Middle frontal gyrus (tissue), 1 donor: ENCODE data around the gene CCL20.

Experiments
- DNase-seq: peaks from one replicate; pipeline ENCODE4 v3.0.0-alpha.2; 2015; ENCODE audit warnings: low spot score; ENCODE audit errors: extremely low spot score

CCL20 gene

DNA sequence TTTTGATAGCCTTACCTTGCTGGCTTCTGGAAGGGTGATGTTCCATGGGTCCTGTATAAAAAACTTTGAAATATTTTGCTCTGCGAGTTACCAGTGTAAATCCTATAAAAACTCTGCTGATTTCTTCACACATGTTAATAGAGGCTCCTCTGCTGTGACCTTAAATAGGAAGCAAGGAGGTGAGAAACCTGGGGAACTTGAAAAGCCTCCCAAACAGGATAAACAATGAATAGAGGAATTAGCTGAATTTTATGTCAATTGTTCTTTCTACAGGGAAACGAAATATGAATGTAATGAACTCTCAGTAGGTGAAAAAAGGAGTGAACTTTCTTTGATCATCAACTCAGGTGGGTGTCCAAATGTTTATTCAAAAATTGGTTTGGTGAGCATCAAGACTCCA lies 10.8 kb upstream of the CCL20 start:
- no peak for DNase-seq

DNA sequence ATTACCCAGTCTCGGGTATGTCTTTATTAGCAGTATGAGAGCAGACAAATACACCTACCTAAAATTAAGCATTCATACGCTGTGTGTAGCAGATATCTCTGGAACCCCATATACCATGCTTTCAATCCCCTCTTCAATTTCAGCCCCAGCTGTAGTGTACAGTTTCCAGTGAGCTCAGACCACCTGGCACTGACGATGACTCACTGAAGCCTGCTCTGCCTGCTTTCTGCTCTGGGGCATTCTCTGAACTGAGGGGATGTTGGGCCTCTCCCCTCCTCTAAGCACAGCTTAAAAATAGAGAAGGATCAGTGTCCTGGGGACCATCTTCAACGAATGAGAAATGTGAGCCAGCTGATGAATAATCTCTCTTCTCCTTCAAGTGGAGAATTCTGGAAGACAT lies 8.7 kb upstream of the CCL20 start:
- no peak for DNase-seq

DNA sequence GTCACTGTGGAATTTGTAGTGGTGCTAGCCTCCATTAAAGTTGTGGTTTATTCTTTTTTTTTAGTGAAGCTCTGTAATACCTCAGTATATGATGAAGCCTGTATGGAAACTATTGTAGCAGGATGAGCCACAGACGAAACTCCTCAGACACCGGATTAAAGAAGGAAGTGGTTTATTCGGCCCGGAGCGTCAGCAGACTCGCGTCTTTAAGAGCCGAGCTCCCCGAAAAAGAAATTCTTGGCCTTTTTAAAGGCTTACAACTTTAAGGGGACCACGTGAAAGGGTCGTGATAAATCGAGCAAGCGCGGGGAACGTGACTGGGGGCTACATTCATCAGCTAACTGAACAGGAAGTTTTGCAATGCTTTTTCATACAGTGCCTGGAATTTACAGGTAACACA lies 8.1 kb upstream of the CCL20 start:
- DNase-seq = no peak

DNA sequence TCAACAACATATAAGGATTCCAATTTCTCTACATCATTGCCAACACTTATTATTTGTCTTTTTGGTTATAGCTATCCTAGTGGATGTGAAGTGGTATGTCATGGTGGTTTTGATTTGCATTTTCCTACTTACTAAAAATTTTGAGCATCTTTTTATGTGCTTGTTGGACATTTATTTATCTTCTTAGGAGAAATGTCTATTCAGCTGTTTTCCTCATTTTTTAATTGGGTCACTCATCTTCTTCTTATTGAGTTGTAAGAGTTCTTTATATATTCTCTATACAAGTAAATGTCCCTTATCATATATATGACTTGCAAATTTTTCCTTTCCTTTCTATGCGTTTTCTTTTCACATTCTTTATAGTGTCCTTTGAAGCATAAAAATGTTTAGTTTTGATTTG lies 4.7 kb upstream of the CCL20 start:
- no peak for DNase-seq

DNA sequence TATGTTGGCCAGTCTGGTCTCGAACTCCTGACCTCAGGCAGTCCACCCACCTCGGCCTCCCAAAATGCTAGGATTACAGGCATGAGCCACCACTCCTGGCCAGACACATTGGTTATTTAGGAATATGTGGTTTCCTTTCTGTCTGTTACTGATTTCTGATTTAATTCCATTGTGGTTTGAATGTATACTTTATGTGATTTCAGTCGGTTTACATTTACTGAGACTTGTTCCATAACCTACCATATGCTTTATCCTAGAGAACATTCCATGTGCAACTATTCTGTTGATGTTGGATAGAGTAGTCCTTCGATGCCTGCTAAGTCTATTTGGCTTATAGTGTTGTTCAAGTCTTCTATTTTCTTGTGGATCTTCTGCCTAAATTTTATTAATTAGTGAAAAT lies 1.6 kb upstream of the CCL20 start:
- DNase-seq = no peak

DNA sequence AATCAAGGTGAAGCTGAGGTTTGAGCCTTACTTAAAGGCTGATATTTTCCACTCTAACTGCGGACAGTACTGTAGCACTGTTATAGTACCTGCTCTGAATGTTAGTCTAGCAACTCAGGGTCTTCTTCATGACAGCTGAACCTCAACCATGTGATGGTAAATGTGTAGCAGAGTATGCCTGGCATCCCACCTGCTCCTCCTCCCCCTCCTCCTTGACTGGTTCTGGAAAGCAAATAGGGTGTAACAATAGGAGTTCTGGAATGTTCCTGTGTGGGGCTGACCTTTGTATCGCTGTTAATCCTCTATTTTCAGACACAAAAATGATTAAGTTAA lies 447 bp upstream of the CCL20 start:
- DNase-seq = no peak

DNA sequence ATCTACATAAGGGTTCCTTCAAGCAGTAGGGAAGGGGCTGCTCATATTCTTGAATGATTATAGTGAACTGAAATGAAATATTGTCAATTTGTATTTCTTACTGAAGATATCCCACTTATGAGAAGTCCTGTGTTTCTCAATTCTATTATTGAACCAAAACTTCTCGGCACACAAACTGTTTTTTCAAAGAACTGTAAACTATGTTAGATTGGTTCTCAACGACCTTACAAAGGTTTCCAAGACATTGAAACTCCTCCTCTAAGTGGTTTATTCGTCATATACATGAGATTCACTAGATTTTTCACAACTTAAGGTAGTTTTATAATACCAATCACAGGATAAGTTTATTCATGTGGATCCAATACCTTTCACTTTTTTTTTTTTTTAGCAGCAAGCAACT lies 1.4 kb downstream of the CCL20 start:
- no peak for DNase-seq

DNA sequence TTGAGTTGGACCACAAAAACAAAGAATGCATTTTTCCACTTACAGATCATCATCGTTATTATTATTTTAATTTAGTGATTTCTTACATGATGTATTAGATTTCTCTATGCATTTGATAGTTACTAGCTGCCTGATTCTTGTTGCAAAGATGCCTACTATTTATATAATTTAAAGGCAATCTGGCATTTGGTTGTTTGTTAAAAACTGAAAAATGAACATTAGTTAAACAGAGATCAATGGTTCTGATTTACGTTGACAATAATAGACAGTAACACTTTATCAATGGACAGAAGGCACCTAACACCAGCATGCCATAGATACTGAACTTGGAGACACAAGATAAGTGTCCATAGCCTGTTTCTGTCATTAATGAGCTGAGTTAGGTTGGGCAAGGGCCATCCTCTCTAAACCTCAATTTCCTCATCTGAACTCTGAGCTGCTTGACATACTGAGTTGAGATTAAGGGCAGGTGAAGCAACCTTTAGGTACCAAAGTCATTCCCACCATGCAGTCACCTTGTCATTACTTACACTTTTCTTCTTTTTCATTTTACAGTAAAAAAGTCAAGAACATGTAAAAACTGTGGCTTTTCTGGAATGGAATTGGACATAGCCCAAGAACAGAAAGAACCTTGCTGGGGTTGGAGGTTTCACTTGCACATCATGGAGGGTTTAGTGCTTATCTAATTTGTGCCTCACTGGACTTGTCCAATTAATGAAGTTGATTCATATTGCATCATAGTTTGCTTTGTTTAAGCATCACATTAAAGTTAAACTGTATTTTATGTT lies 3.1 kb downstream of the CCL20 start:
- DNase-seq = no peak

DNA sequence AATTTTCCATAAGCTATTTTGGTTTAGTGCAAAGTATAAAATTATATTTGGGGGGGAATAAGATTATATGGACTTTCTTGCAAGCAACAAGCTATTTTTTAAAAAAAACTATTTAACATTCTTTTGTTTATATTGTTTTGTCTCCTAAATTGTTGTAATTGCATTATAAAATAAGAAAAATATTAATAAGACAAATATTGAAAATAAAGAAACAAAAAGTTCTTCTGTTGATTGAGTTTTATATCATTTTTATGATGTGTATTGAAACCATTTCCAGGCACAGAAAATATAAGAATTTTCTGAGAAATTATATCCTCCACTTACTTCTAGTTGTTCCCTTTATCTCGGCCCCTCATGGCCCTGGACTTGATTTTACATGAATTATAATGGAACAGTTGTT lies 3.7 kb downstream of the CCL20 start:
- DNase-seq = no peak

DNA sequence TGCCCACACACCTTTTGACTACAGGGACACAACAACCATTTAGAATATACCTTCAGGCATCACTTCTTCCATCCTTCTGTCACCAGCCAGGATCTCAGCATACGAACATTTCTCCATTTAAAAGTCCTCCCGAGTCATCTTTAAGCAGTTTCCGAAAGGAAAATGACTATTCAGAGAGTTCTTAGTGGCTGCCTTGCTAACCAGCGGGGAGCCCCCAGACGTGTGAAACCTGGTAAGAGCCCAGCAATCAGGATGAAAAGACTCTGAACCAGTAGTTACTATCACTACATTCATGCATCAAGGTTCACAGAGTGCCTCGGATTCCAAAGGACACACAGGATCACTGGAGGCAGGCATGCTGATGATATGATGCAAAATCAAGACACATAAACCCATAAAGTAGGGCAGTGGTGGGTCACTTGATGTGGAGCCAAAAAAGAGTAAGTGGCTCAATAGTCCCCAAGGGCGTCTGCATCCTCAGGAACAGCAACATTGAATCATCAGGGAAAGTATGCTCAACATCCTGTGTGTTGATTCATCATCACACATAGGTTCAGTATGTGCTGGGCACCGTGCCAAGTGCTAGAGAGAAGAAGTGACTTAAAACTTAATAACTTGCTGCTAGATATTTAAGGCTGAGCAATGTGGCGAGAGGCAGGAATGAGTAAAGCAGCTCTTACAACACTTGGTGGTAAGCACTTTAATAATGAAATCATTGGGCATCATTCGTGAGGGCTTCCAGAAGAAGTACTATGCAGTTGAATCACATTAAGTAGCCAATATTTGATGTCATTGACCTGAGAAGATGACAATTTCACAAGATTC lies 4.4 kb downstream of the CCL20 start:
- DNase-seq = peak; percentile 24

DNA sequence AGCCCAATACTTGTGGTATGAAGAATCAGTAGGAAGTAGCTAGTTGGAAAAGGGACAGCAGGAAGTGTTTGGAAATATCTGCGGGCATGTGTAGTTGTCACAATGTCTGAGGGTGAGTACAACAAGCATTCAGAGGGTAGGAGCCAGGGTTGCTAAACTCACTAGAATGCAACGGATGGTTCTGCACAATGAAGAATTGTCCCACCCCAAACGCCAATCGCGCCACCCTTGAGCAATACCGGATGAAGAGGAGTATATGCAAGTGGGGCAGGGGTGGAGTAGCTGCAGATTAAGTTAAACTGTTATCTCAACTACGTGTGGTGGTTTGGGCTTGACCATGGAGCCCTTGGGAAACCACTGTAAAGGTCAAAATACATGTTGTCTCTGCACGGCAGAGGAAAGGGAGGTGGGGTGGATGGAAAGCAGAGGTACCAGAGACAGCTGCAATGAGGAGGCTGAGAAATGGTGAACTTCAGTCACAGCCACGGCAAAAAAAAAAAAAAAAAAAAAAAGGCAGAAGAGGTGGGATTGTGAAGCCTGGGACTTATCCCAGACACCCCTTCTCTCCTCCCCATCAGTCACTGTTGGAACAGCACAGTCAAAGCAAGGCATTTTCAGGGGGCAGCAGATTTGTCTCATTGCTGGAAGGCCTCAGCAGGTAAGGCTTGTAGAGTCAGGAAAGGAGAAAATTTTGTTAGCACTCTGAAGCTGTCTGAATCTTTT lies 5.2 kb downstream of the CCL20 start:
- no peak for DNase-seq

DNA sequence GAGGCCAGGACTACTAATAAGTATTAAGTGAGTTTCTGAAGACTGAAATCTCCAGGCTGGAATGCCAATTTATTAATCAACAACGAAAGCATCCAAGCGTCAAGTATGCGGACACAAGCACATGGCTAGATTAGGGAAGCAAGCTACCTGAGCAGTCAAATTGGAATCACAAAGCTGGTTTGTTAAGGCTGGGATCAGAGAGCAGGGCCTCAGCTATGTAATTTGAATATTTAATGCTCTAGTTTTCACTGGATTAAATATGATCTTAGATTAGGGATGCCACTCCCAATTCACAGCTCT lies 5.7 kb downstream of the CCL20 start:
- no peak for DNase-seq

DNA sequence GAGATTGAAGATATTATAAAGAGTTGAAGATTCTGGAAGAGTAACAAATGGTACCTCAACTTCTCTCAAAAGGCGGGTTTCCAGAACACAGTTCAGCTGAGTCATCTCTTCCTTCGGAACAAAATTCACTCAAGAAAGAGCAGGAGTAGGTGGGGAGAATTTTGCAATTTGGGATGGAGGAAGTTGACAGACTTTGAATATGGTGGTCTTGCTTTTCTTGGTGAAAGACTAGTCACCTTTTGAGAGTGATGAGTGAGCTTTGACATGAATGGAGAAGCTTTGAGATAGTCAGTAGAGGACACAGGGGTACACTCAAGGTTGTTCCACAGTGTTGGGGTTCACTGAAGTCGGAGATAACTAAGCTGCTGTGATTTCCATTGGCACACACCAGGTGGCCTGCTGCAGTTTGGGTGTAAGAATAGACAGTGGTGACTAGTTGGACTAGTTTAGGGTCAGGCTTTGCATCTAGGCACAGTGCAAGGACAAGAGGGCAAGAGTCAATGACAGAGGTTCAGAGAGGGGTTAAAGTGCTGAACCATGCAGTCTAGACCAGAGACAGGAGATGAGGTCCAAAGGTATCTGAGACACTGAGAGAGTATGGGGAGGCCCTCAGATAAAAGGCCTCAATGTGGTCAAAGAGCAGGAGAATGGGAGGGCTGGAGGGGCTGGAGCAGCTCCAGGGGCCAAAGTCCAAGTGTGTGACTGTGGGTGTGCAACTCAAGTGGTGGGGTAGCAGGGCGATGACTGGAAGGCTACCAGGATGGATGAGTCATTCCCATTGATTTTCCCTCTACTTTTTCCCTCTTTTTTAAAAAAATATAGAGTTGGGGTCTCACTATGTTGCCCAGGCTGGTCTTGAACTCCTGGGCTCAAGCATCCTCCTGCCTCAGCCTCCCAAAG lies 7.7 kb downstream of the CCL20 start:
- no peak for DNase-seq

DNA sequence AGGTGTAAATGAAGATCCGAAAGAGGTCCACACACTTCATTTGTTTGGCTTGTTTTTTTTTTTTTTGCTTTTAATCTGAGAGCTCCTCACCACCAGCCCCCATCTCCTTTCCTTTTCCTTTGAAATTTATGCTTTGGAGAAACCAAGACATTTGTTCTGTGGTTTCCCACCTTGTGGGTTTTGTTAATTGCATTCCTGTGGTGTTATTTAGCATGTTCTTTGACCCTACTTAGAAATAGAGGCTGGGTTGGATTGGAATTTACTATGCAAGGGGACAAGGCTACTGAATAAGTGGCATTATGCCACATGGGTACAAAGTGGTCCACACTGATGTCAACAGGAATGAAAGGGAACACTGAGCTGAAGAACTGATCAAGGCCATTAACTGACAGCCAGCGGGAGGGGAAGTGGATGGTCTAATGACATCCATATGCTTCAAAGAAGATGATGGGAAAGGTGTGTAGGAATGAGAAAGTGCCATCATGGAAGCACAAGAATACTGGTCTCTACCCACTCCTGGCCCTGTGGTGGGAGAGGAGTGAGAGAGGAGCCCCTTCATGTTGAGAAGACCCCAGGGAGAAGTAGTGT lies 8.9 kb downstream of the CCL20 start:
- no peak for DNase-seq

DNA sequence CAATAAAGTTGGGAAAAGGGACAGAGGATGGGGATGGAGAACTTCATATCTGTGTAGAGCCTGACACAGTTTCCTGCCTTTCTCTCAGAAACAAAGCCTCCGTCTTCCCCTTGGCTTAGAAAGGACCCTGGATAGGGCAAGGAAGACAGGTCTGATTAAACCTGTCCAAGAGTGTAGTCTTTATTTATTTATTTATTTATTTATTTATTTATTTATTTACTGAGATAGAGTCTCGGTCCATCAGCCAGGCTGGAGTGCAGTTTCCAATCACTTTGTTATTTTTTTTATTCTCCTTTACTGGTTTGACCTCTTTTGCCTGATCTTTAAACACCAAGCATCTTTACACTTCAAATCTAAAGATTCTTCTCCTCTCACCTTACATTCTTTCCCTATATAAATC lies 10.3 kb downstream of the CCL20 start:
- no peak for DNase-seq

DNA sequence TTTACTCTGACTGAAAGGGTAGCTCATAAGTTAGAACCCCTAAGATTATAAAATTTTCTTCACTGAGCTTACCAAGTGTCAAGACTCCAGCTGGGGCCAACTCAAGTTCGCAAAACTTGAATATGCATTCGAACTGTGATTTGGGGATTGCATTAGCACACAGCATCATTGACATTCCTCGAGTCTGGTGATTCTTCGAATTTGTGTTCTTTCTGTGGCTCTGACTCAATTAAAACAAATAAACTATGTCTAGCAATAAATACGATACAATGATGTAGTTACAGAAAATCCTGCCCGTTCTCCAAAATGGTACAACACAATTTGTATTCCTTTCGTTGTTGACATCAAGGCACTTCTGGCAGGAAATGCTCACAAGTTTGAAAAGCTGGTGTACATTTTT lies 11.1 kb downstream of the CCL20 start:
- no peak for DNase-seq

DNA sequence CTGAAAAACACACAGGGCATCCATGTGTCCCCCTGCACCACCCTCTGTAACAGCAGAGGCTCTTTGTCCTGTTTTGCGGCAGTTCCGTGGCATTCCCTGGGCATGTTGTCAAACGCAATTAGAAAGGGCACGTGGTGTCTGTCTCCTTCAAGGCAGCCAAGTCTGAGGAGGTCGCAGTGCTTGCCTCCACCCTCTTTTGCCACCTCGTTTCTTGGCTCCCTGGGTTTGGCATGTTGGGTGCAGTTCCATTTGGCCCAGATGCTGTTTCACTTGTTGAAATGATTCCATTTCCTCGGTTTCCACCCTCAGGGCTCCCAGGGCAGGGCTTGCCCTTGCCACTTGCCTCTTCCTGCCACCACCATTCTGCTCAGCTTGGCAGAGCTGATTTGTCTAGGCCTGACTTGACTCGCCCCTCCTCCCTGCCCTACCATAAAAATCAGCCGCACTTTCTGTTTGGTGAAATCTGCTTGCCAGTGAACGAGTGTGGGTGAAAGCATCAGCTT lies 12.4 kb downstream of the CCL20 start:
- DNase-seq = no peak

DNA sequence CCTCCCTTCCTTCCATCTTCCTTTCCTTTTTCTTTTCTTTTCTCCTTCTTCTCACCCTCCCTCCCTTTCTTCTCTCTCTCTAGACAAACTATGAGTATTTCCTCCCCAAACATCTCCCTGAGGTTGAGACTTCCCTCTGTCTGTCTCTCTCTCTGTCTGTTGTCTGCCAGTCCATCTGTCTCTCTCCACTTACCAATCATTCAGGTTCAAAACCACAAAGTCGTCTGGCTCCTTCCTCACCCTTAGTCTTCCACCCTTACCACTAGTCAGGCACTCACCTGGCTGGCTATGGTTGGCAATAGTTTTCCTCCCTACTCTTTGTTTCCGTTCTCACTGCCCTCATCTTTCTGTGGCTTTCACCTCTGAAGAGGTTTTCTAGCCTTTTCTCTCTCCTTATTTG lies 12.9 kb downstream of the CCL20 start:
- no peak for DNase-seq

DNA sequence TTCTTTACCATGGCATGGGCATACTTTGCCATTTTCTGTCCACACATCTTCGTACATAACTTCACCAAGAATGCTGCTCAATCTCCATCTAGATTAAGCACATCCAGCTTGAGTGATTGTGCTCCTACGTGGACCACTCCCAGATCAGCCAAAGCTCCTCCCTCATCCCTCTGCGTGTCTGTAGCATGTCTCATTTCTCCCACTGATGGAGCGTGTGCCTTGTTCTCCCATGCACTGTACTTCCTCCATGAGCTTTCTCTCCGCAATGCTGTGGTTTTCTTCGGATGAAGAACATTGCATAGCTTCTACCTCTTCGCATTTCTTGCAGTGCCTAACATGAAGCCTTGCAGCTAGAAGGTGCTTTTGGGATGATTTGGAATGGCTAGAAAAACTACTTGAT lies 13.5 kb downstream of the CCL20 start:
- no peak for DNase-seq

DNA sequence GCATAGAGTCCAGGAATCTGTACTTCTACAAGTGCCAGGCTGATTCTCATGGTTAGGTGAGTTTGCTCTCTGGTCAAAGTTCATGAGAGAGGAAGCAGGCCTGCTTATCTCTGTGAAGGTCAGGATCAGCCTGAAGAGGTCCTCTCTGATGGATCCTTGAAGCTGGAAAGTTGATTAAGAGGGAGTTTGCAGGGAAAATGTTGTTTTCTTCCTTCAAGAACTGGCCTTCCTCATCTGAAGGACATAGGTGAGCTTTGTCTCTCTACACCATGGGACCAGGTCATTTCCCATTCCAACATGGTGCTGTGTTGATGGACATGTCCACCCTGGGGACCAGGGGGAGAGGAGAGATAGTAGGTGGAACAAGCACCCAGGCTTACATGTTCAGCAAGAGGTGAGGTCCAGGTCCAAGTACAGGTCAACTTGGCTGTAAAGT lies 14.9 kb downstream of the CCL20 start:
- no peak for DNase-seq

DNA sequence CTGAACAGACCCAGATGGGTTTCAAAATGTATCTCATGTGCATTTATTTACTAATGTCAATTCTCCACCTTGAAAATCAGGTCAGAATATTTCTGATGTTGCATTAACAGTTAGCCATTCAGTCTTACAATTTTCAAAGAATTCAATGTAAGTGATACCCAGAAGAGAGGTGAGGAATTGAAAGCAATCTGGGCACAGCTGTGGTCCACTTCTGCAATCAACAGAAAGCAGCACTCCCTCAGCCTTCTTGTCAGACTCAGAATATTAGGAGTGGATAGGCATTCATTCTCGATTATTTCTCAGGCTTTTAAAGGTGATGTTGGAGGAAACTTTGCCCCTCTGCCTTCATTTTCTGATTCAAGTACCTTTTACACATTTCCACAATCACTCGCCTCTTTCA lies 15.7 kb downstream of the CCL20 start:
- no peak for DNase-seq
